ENCODE data around the gene TANGO2. TPM values are rescaled to one million over a fixed set of nuclear protein-coding genes. Genes with fewer than 3 reads are reported as not detected.
A peak's percentile ranks its signal among the peaks of the same experiment; 100 is the strongest.

The TANGO2 gene
- total and polyA plus RNA-seq, 9 of the 15 experiments (the other 6 are each of a cell fraction or from before 2014, with no cell fraction given): 15.5 to 94.9 (median 70.1) TPM

DNA sequence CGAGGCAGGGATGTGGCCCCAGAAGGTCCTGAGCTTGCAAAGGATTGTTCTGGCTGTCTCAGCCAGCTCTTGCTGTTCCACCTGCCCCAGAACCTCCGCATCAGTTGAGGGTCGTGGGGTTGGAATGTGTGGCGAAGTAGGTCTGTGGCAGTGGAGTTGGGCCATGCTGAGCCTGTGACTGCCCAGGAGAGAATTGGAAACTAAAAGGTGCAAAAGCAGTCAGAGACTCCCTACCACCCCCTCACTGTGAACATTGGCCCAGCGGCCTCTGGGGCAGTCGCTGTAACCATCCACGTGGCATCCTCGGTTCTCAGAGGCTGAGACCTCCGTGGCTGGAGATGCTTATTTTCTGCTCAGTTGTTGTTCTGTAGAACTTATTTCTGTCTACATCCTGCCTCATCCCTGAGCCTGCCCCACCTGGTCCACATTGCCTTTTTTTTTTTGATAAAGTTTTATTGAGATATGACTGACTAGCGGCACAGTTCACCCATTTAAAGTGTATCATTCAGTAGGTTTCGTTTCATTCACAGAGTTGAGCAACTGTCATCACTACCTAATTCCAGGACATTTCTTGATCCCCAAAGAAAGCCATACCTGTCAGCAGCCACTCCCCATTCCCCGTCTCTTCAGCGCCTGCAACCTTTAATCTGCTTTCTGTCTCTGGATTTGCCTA lies 36.8 kb downstream of the TANGO2 start (continued):
- TF ChIP-seq, protein P1, sequence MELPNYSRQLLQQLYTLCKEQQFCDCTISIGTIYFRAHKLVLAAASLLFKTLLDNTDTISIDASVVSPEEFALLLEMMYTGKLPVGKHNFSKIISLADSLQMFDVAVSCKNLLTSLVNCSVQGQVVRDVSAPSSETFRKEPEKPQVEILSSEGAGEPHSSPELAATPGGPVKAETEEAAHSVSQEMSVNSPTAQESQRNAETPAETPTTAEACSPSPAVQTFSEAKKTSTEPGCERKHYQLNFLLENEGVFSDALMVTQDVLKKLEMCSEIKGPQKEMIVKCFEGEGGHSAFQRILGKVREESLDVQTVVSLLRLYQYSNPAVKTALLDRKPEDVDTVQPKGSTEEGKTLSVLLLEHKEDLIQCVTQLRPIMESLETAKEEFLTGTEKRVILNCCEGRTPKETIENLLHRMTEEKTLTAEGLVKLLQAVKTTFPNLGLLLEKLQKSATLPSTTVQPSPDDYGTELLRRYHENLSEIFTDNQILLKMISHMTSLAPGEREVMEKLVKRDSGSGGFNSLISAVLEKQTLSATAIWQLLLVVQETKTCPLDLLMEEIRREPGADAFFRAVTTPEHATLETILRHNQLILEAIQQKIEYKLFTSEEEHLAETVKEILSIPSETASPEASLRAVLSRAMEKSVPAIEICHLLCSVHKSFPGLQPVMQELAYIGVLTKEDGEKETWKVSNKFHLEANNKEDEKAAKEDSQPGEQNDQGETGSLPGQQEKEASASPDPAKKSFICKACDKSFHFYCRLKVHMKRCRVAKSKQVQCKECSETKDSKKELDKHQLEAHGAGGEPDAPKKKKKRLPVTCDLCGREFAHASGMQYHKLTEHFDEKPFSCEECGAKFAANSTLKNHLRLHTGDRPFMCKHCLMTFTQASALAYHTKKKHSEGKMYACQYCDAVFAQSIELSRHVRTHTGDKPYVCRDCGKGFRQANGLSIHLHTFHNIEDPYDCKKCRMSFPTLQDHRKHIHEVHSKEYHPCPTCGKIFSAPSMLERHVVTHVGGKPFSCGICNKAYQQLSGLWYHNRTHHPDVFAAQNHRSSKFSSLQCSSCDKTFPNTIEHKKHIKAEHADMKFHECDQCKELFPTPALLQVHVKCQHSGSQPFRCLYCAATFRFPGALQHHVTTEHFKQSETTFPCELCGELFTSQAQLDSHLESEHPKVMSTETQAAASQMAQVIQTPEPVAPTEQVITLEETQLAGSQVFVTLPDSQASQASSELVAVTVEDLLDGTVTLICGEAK (IDR thresholded peaks at IDR 0.05): peak; percentile 99
- TF ChIP-seq, protein P1 (CRISPR knock-in tag; IDR thresholded peaks at IDR 0.05): no peak
- TF ChIP-seq CEBPB (tag; IDR thresholded peaks at IDR 0.05) (peak; percentile 58), SNIP1 (IDR thresholded peaks at IDR 0.05; ENCODE audit: low read depth) (no peak), POLR2AphosphoS5 (IDR thresholded peaks at IDR 0.05; ENCODE audit: control insufficient read depth, insufficient read depth, low read depth, low read length) (peak; percentile 20; the same call in 1 of the 2 replicates), ZBTB11 (CRISPR knock-in tag; IDR thresholded peaks at IDR 0.05) (0 out of 6 replicates have a peak, but pooled peaks of 2 of the 3 experiments have one; percentile 19 to 40), TRIM24 (IDR thresholded peaks at IDR 0.05) (no peak), ZNF785 (CRISPR knock-in tag; IDR thresholded peaks at IDR 0.05) (no peak), ARID2 (IDR thresholded peaks at IDR 0.05) (no peak), ZNF311 (CRISPR knock-in tag; IDR thresholded peaks at IDR 0.05) (no peak), TCF7 (IDR thresholded peaks at IDR 0.05; ENCODE audit: borderline replicate concordance) (no peak), ZNF584 (CRISPR knock-in tag; IDR thresholded peaks at IDR 0.05; ENCODE audit: low read depth) (peak; percentile 39; the same call in 1 of the 2 replicates)
- TF ChIP-seq, protein P2, sequence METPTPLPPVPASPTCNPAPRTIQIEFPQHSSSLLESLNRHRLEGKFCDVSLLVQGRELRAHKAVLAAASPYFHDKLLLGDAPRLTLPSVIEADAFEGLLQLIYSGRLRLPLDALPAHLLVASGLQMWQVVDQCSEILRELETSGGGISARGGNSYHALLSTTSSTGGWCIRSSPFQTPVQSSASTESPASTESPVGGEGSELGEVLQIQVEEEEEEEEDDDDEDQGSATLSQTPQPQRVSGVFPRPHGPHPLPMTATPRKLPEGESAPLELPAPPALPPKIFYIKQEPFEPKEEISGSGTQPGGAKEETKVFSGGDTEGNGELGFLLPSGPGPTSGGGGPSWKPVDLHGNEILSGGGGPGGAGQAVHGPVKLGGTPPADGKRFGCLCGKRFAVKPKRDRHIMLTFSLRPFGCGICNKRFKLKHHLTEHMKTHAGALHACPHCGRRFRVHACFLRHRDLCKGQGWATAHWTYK (CRISPR knock-in tag; IDR thresholded peaks at IDR 0.05): 0 out of 2 replicates have a peak, but pooled peaks have one; percentile 55

Data from K562 (cell line).